Measurements from ENCODE around the gene FAM110D.

Gene FAM110D

DNA sequence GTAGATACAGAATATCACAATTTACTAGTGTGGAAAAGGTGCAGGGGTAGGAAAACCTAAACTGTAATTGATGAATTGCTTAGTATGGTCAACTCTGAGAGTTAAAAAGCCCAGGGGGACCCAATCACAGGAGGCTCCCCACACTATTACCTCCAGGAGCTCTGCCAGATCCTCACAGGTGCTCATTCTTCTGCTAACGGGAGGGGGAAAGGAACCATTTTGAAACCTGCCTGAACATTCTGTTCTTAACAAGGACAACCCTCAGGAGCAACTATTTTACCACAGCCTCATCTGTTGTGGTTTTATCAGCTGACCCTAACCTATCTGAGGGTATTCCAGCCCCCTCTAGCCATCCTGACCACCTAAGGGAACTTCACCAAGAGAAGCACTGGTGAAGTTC, 28.2 kb upstream of the FAM110D start:
- DNase-seq, result no peak

DNA sequence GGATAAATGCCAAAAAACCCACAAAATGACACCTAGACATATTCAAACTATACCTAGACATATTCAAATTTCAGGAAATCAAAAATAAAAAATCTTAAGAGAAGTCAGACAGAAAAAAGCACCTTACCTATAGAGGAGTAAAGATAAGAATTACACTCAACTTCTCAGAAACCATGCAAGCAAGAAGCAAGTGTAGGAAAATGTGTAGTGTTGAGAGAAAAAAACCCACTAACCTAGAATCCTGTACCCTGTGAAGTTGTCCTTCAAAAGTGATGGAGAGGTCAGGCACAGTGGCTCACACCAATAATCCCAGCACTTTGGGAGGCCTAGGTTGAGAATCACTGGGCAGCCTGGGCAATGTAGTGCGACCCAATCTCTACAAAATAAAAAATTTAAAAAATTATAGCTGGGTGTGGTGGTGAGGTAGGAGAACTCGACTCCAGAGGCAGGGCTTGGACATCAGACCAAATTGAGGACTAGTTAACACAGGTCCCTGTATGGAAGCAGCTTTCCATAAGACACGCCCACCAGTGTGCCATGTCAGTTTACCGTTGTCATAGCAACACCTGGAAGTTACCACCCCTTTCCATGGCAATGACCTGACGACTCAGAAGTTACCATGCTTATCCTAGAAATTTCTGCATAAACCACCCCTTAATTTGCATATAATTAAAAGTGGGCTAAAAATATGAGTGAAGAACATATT, 26.6 kb upstream of the FAM110D start:
- peak; percentile 18 for DNase-seq

DNA sequence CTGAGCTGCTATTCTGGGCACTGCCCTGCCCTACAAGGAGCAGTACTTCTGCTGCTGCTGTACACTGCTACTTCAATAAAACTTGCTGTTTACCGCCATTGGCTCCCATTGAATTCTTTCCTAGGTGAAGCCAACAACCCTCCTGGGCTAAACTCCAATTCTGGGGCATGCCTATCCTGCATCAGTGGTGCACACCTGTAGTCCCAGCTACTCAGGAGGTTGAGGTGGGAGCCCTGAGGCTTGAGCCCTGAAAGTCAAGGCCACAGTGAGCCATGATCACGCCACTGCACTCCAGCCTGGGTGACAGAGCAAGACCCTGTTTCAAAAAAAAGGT, 26.1 kb upstream of the FAM110D start:
- DNase-seq, result no peak

DNA sequence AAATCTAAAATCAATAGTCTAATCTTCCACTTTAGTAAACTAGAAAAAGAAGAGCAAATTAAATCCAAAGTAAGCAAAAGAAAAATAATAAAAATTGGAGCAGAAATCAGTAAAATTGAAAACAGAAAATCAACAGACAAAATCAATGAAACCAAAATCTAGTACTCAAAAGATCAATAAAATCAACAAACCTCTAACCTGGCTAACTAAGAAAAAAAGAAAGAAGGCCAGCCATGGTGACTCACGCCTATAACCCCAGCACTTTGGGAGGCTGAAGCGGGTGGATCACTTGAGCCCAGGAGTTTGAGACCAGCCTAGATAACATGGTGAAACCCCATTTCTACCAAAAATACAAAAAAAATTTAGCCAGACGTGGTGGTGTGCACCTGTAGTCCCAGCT, 24.4 kb upstream of the FAM110D start:
- no peak for DNase-seq

DNA sequence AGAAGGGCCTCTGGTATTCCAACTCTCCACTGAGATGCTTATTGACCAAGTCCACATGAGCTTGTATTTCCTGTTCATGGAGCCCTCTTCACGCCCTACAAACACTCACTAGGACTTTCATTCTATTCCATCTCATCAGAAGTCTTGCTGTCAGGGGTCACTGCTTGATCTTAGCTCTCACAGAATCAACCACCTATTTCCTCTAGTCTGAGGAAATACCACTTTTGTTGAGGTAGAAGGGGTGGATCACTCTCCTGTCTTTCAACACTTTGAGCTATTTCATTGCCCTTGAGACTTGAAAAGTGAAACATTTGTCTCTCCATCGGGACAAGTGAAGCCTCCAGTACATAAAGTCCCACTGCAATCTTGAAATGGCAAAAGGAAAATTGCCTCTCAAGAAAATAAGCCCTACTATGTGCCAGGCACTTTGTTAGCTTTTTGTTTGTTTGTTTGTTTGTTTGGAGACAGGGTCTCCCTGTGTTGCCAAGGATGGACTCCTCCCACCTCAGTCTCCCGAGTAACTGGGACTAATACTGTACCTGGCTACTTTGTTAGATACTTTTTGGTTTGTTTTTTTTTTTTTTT, 19.8 kb upstream of the FAM110D start:
- no peak for DNase-seq

- DNase-seq, result no peak
Measured at GRCh38 chr1:26142159-26142558, 16.7 kb upstream of the FAM110D start.

- peak; percentile 96 for DNase-seq
Measured at GRCh38 chr1:26145041-26145959, 13.6 kb upstream of the FAM110D start.

GRCh38 chr1:26145960-26146294, 13.0 kb upstream of the FAM110D start:
- no peak for DNase-seq

- no peak for DNase-seq
Measured at GRCh38 chr1:26148887-26149286, 10.0 kb upstream of the FAM110D start.

- no peak for DNase-seq
Measured at GRCh38 chr1:26153966-26154532, 4.8 kb upstream of the FAM110D start.

DNA sequence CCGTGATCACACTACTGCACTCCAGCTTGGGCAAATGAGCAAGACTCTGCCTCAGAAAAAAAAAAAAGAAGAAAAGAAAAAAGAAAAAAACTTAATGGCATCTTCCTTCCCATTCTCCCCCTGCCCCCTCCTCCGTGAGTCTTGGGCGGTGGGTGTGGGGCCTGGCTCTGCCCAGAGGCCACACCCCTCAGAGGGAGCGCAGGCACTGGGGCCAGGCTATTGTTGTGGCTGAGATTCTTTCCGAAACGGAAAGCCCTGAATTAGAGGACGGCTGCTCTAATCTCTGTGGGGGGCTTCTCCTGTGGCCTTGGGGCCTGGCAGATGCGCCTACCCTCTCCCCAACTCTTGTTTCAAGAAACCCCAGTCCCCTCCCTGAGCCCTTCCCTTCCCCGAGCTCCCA, 4.1 kb upstream of the FAM110D start:
- DNase-seq, result no peak

DNA sequence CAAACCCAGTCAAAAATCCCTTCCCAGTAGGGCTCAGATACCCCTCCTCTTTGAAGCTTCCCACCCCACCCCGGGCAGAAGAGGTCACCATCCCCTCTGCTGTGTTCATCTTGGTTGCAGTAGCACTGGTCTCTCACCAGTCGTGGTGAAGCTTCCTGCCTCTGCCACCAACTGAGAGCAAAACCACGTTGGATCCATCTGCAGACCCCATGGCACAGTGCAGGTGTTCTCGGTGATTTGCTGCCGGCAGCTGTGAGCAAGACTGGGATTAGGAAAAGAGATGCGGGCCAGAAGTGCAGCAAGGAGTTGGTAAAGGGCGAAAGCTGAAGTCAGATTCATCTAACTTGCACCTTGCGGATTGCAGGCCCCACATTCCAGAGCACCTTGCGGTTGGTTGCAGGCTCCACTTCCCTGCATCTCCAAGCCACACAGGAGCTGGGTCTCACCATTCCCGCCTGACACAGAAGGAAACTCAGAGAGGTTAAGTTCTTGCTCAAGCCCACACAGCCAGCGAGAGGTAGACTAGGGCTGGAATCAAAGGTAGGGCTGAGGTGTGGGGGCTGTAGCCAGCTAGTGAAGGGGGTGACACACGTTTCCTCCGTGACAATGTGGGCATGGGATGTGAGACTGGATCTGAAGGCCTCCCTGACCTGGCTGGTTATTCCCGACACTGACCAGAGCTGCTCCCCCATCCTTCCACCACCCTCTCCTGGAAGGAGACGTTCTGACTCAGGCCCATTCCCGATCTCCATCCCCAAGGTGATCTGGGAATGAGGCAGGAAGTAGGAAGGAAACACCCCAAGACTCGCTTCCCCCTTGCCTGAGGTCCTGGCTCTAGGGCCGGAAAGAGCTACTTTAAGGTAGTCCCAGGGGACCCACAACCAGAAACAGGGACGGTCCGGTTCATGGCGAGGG, 3.3 kb upstream of the FAM110D start:
- DNase-seq, result peak; percentile 29

DNA sequence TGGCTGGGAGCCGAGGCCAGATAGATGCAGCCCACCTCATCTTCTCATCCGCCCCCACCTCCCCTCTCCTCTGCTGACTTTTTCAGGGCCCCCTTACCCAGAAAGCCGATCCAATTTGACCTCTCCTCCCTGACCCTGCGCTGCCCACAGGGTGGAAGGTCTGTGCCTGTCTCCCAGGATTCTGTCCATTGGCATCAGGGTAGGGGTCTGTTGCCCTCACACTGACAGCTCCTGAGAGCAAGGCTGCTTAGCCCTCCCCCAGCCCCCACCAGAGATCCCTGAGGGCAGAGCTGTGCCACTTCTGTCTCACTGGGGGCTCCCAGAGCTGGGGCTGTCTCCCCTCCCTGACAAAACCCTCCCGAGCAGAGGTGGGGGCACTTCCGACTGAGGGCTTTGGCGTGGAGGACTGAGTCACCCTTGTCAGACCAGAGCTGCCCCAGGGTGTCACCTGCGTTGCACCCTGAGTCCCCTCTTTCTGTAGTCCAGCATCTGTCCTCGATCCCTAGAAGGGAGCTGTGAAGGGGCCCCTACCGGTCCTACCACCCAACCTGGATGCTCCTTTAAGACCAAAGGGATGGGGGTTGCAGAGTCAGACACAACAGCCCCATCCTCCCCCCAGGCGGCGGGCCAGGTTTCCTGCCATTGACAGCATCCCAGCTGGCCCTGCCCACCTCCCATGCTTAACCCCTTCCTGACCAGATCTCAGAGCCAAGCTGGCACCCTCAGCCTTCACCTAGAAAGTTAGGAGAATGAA, 2.4 kb upstream of the FAM110D start:
- peak; percentile 78 for DNase-seq

DNA sequence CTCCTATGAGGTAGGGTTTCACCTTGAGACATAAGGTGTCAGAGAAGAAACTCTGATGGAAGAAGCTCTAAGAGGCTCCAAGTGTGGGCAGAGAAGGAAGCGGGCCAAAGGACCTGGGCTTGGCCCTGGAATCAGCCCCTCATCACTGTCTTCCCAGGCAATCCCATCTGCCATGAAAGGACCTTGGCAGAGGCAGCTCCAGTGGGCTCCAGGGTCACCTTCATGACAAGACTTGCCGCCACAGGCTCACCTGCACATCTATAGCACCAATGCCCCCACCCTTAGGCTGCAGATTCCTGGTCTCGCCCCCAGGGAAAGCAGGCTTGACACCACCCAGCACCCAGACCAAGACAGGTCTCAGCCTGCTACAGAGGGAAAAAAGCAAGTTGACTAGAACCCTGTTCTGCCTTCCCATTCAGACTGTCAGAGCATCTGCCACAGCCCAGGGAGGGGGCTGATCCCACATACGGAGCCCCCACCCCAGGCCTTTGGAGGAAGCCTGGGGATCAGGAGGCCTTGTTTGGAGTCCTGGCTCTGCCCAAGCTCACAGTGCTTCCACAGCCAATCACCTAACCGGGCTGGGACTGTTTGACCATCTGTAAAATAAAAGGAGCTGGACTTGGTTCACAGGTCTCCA, 490 bp upstream of the FAM110D start:
- DNase-seq, result no peak

GRCh38 chr1:26159743-26160039, 812 bp downstream of the FAM110D start:
- no peak for DNase-seq

DNA sequence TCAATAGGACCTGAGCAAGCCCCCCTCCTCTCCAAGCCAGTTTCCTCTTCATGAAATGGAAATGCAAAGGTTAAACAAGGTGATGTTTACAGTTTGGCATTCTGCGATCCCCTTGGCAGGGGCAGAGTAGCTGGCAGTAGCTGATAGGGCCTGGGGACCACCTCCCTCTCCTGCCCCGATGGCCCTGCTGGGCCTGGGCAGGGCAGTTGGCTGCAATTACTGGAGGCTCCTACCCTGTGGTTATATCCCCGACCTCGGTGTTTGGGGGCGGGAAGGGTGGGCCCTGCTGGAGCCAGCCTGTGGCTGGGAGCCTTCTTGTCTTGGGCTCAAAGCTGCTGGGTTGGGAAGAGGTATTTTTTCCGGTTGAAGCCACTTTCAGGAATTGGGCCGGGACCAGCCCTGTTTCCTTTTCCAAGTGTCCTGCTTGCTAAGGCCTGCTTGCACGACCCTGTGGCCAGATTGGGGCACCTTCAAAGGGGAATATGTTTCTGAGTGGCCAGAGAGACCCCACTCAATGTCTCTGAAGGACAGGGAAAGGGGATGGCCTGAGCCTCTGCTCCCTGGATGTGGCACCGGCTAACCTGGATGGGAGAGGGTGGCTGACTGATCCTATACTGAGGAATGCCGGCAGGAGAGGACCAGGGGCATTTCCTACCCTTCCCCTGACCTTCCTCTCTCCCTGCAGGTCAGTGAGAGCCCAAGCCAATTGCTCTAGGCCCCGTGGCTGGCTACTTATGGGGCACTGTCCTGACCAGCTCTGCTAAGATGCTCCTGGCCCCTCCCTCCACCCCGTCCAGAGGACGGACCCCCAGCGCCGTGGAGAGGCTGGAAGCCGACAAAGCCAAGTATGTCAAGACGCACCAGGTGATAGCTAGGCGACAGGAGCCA, 1.9 kb downstream of the FAM110D start:
- DNase-seq, result no peak

GRCh38 chr1:26161415-26162219, 2.7 kb downstream of the FAM110D start:
- DNase-seq, result peak; percentile 49

DNA sequence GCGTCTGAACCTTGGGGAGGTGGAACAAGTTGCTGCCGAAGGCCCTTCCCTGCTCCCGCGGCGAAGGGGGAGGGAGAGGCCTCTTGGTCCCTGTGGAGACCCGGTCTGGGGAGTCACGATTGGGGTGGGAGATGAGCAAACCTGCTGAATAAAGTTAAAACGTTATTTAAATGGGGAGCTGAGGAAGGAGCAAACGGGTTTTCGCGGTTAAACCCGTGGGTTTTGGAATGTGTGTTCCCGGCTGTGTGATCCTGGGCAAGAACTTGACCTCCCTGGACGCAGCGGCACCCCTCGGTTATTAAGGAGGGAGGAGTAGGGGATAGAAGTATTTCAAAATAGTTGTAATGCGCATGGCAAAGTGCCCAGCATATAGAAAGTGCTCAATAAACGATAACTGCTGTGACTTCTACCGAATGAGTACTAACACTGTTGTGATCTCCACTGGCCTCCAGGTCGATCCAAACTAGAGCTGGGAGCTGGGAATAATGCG, 3.4 kb downstream of the FAM110D start:
- DNase-seq, result no peak

DNA sequence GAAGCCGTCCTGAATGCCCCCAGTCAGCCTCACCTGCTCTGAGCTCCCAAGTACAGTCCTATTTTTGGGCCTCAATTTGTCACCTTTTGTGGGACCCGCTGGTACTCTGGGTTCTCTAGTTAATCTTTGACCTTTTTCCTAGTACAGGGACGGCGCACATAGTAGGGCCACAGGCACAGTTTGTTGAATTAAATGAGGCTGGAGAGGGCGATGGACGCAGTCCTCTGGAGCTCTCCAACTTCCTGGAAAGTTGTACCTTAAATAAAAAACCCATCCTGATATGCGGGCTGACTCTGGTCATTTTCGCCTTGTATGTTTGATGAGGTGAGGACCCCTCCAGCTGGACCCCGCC, 4.8 kb downstream of the FAM110D start:
- no peak for DNase-seq

Data from NCI-H82 (cell line).